GM23338 (cell line): ENCODE measurements around the gene RSBN1L. TPM values are rescaled to one million over a fixed set of nuclear protein-coding genes. Genes with fewer than 3 reads are reported as not detected.

ENCODE experiments used
- ATAC-seq: fragments of 200-7000 bp; cut with Tn5 transposase; 3 replicates; pipeline ENCODE4 v1.9.1; 2020
- DNase-seq: peaks from one replicate; pipeline ENCODE4 v3.0.0-alpha.2; 2015; ENCODE audit warnings: low spot score
- H2AFZ ChIP-seq: fragments of 200-600 bp; sonication (generic); 2 replicates; pipeline ENCODE4 v1.8.0; 2016; ENCODE audit warnings: antibody characterized with exemption, mild to moderate bottlenecking, moderate library complexity
- H3F3A ChIP-seq: fragments of 200-600 bp; sonication (generic); replicated peaks from 2 replicates; pipeline ENCODE4 v1.8.0; 2017; ENCODE audit warnings: antibody characterized with exemption, mixed run types, low read depth
- H3K27ac ChIP-seq: fragments of 200-600 bp; sonication (generic); 2 replicates; pipeline ENCODE4 v1.6.1; 2016; ENCODE audit warnings: low read depth
- H3K27me3 ChIP-seq: fragments of 200-600 bp; sonication (generic); 2 replicates; pipeline ENCODE4 v1.8.0; 2016; ENCODE audit warnings: mild to moderate bottlenecking, mixed run types, moderate library complexity; ENCODE audit not compliant: insufficient read depth
- H3K36me3 ChIP-seq: fragments of 200-600 bp; sonication (generic); 2 replicates; pipeline ENCODE4 v1.8.0; 2016; ENCODE audit warnings: mild to moderate bottlenecking; ENCODE audit not compliant: insufficient read depth
- H3K4me1 ChIP-seq: fragments of 200-600 bp; sonication (generic); 2 replicates; pipeline ENCODE4 v1.8.0; 2016; ENCODE audit warnings: mild to moderate bottlenecking, moderate library complexity; ENCODE audit not compliant: insufficient read depth
- H3K4me2 ChIP-seq: fragments of 200-600 bp; sonication (generic); 2 replicates; pipeline ENCODE4 v1.7.1; 2017; ENCODE audit warnings: mixed run types
- H3K4me3 ChIP-seq: fragments of 200-600 bp; sonication (generic); 2 replicates; pipeline ENCODE4 v1.6.1; 2016; ENCODE audit warnings: mixed run types
- H3K79me2 ChIP-seq: fragments of 200-600 bp; sonication (generic); replicated peaks from 2 replicates; pipeline ENCODE4 v1.8.0; 2017; ENCODE audit warnings: mild to moderate bottlenecking; ENCODE audit not compliant: insufficient read depth
- H3K9me2 ChIP-seq: fragments of 200-600 bp; sonication (generic); 2 replicates; pipeline ENCODE4 v1.8.0; 2017; ENCODE audit not compliant: insufficient read depth
- H4K20me1 ChIP-seq: fragments of 200-600 bp; sonication (generic); replicated peaks from 2 replicates; pipeline ENCODE4 v1.8.0; 2017; ENCODE audit warnings: mild to moderate bottlenecking; ENCODE audit not compliant: insufficient read depth
- H3K27ac Mint-ChIP-seq: 2 replicates; pipeline ENCODE4 v1.8.0; 2020; ENCODE audit warnings: inconsistent platforms, mild to moderate bottlenecking, moderate library complexity, mixed read lengths
- H3K27me3 Mint-ChIP-seq: 3 replicates; pipeline ENCODE4 v1.8.0; 2022; ENCODE audit warnings: low read depth, mild to moderate bottlenecking, moderate library complexity, mixed read lengths, inconsistent platforms; ENCODE audit not compliant: insufficient read depth, poor library complexity
- H3K36me3 Mint-ChIP-seq: 3 replicates; pipeline ENCODE4 v1.8.0; 2021; ENCODE audit warnings: low read depth, mild to moderate bottlenecking, inconsistent platforms, moderate library complexity, mixed read lengths
- H3K4me1 Mint-ChIP-seq: 3 replicates; pipeline ENCODE4 v1.8.0; 2020; ENCODE audit warnings: mild to moderate bottlenecking, inconsistent platforms, mixed read lengths
- H3K4me3 Mint-ChIP-seq: 3 replicates; pipeline ENCODE4 v1.8.0; 2021; ENCODE audit warnings: moderate library complexity, mild to moderate bottlenecking, inconsistent platforms, mixed read lengths
- H3K9me3 Mint-ChIP-seq: 3 replicates; pipeline ENCODE4 v1.8.0; 2020; ENCODE audit warnings: moderate library complexity, mild to moderate bottlenecking, inconsistent platforms, mixed read lengths
- CREB1 ChIP-seq: fragments of 250-450 bp; sonication (Bioruptor Pico); IDR thresholded peaks from 2 replicates; pipeline ENCODE4 v1.5.0; 2020; ENCODE audit warnings: low read depth, mild to moderate bottlenecking, moderate library complexity
- CTCF ChIP-seq, 2 experiments: fragments of 200-600 bp in 1 of 2; sonication (generic) in 1 of 2; conservative IDR thresholded peaks; 2 replicates each; pipeline versions ENCODE4 v1.5.1 to v1.6.1; 2016 to 2017; ENCODE audit warnings: antibody characterized with exemption in 2 of 2, low read depth in 2 of 2, mild to moderate bottlenecking in 2 of 2, moderate library complexity in 1 of 2
- EZH2 ChIP-seq: fragments of 200-600 bp; sonication (generic); IDR thresholded peaks from one replicate; pipeline ENCODE4 v1.8.0; 2017; ENCODE audit warnings: antibody characterized with exemption, mild to moderate bottlenecking, low read depth; ENCODE audit not compliant: unreplicated experiment
- EZH2phosphoT487 ChIP-seq: fragments of 200-600 bp; sonication (generic); IDR thresholded peaks from one replicate; pipeline ENCODE4 v1.8.1; 2018; ENCODE audit warnings: antibody characterized with exemption; ENCODE audit not compliant: unreplicated experiment
- JUNB ChIP-seq: IDR thresholded peaks from one replicate; pipeline ENCODE4 v1.6.1; 2016; ENCODE audit warnings: antibody characterized with exemption; ENCODE audit not compliant: unreplicated experiment
- NANOG ChIP-seq: IDR thresholded peaks from 2 replicates; pipeline ENCODE4 v1.6.1; 2016; ENCODE audit warnings: antibody characterized with exemption, borderline replicate concordance
- POLR2AphosphoS5 ChIP-seq: IDR thresholded peaks from 2 replicates; pipeline ENCODE4 v1.6.1; 2016; ENCODE audit warnings: antibody characterized with exemption, low read depth
- ZNF114 ChIP-seq: fragments of 250-450 bp; sonication (Bioruptor Pico); IDR thresholded peaks from 2 replicates; pipeline ENCODE4 v1.5.0; 2020; ENCODE audit warnings: mild to moderate bottlenecking, moderate library complexity
- ZNF331 ChIP-seq: fragments of 250-450 bp; sonication (Bioruptor Pico); IDR thresholded peaks from 2 replicates; pipeline ENCODE4 v1.5.0; 2020; ENCODE audit warnings: low read depth, mild to moderate bottlenecking, moderate library complexity
- ZNF462 ChIP-seq: fragments of 250-450 bp; sonication (Bioruptor Pico); IDR thresholded peaks from 2 replicates; pipeline ENCODE4 v1.5.0; 2020; ENCODE audit warnings: mild to moderate bottlenecking, moderate library complexity
- polyA plus RNA-seq: library from polyadenylated mRNA; unstranded; fragments of >200 nt; fragmentation: Nextera tagmentation; extraction: Ambion mirVana; gene quantifications from 2 replicates; pipeline ENCODE4 v1.2.1, GENCODE V29; 2016
- total RNA-seq: library from RNA; depleted of rRNA; stranded (reverse); fragments of >200 nt; shearing (Covaris generic); gene quantifications from 2 replicates; pipeline ENCODE4 v1.2.3, GENCODE V29; 2014

RSBN1L gene
- total and polyA plus RNA-seq, 2 experiments from 2014 or later = 9.7 to 19.7 TPM

- Histone ChIP-seq H3K4me2 (no peak overlapping the region), H3K9me2 (no peaks in the 10 kb centered on the region), H3K79me2 (peaks cover 44% of the 10 kb centered on the region), H3K4me1 (no peaks in the 10 kb centered on the region), H3F3A (no peaks in the 10 kb centered on the region), H3K27ac (no peak overlapping the region), H4K20me1 (peaks cover 9% of the 10 kb centered on the region; the same call in 1 of the 2 replicates), H3K4me3 (no peak overlapping the region), H2AFZ (no peak overlapping the region), H3K27me3 (no peaks in the 10 kb centered on the region), H3K36me3 (no peaks in the 10 kb centered on the region; the same call in 1 of the 2 replicates)
- no peak overlapping the region for H3K4me3 Mint-ChIP-seq
- TF ChIP-seq EZH2 (no peak), CREB1 (CRISPR knock-in tag) (no peak), EZH2phosphoT487 (no peak), JUNB (no peak), ZNF114 (CRISPR knock-in tag) (no peak), CTCF (conservative IDR thresholded peaks at IDR 0.05; ENCODE audit: low read depth in 2 of 2) (no peak), POLR2AphosphoS5 (no peak), NANOG (no peak), ZNF331 (no peak), ZNF462 (no peak)
- H3K36me3 Mint-ChIP-seq = peaks cover 18% of the 10 kb centered on the region
- no peaks in the 10 kb centered on the region for H3K4me1 Mint-ChIP-seq
- no peaks in the 10 kb centered on the region for H3K9me3 Mint-ChIP-seq
- ATAC-seq = no peak
- DNase-seq = no peak
- no peak overlapping the region for H3K27ac Mint-ChIP-seq
- peaks cover 2% of the 10 kb centered on the region for H3K27me3 Mint-ChIP-seq
These were observed 50.9 kb downstream of the RSBN1L start for GRCh38 chr7:77747178-77747577.
